Measurements from ENCODE around the gene RBP7. TPM values are rescaled to one million over a fixed set of nuclear protein-coding genes. Genes with fewer than 3 reads are reported as not detected.
A peak's percentile ranks its signal among the peaks of the same experiment; 100 is the strongest.

RBP7 gene
- total and polyA plus RNA-seq, 12 donors, result 15.5 to 106 (median 27.9) TPM

DNA sequence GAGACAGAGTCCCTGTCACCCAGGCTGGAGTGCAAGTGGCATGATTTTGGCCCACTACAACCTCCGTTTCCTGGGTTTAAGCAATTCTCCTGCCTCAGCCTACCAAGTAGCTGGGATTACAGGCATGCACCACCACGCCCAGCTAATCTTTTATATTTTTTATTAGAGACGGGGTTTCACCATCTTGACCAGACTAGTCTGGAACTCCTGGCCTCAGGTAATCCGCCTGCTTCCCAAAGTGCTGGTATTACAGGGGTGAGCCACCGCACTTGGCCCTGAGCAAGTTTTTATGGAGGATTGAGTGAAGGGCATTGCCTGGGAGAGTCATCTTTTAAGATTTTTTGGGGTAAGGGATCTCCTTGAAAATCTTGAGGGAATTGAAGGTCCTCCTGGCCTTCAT lies 64.2 kb downstream of the RBP7 start:
- intact Hi-C loops (cut with DNase I), result loop anchor here in 1 of 10 donors (10.0 kb wide), 1 partner anchor 634 kb away; no protein-coding TSS in a partner anchor
- WGBS, 2 donors, result 95% methylated on average over 5 of the region's 5 CpGs
- H3K4me3 ChIP-seq, result no peak overlapping the region
- DNase-seq (no peak), ATAC-seq (no peak)
- TF ChIP-seq, protein P1, sequence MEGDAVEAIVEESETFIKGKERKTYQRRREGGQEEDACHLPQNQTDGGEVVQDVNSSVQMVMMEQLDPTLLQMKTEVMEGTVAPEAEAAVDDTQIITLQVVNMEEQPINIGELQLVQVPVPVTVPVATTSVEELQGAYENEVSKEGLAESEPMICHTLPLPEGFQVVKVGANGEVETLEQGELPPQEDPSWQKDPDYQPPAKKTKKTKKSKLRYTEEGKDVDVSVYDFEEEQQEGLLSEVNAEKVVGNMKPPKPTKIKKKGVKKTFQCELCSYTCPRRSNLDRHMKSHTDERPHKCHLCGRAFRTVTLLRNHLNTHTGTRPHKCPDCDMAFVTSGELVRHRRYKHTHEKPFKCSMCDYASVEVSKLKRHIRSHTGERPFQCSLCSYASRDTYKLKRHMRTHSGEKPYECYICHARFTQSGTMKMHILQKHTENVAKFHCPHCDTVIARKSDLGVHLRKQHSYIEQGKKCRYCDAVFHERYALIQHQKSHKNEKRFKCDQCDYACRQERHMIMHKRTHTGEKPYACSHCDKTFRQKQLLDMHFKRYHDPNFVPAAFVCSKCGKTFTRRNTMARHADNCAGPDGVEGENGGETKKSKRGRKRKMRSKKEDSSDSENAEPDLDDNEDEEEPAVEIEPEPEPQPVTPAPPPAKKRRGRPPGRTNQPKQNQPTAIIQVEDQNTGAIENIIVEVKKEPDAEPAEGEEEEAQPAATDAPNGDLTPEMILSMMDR (IDR thresholded peaks at IDR 0.05), result no peak
- H3K27ac ChIP-seq, result no peak overlapping the region
- H3K36me3 ChIP-seq, result peaks cover 0 to 3% (median 0%) of the 10 kb centered on the region in 9 donors
- no peaks in the 10 kb centered on the region for H3K27me3 ChIP-seq
- no peaks in the 10 kb centered on the region for H3K9me3 ChIP-seq
- H3K4me1 ChIP-seq, result peaks cover 9 to 76% (median 62%) of the 10 kb centered on the region in 9 donors

DNA sequence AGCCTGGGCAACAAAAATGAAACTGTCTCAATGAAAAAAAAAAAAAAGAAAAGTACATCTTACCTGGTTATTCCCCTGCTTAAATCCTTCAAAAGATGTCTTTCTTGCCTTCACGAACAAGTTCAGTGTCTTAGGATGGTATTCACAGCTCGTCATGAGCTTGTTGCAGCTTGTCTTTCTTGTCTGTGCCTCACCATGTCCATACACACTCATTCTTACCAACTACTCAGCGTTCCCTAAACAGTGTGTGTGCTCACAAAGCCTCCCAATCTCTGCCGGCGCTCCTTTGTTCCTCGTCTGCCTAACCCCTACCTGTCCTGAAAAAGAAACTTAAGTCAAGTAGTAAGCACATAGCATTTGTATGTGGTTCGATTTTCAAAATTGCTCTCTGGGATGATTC lies 66.8 kb downstream of the RBP7 start:
- DNase-seq, result no peak
- H3K36me3 ChIP-seq, result no peaks in the 10 kb centered on the region
- no peak for ATAC-seq
- H3K4me1 ChIP-seq, result peaks cover 20 to 75% (median 61%) of the 10 kb centered on the region in 9 donors
- TF ChIP-seq, protein P1 (IDR thresholded peaks at IDR 0.05), result no peak
- intact Hi-C loops (cut with DNase I), result loop anchor here in 1 of 10 donors (10.0 kb wide), 1 partner anchor 631 kb away; no protein-coding TSS in a partner anchor
- H3K9me3 ChIP-seq, result no peaks in the 10 kb centered on the region
- peak overlapping the region in 1 of 10 donors; percentile 95 for H3K27ac ChIP-seq
- no peak overlapping the region for H3K4me3 ChIP-seq
- no peaks in the 10 kb centered on the region for H3K27me3 ChIP-seq
- 71 to 72% methylated on average over 7 of the region's 7 CpGs for WGBS, 2 donors

DNA sequence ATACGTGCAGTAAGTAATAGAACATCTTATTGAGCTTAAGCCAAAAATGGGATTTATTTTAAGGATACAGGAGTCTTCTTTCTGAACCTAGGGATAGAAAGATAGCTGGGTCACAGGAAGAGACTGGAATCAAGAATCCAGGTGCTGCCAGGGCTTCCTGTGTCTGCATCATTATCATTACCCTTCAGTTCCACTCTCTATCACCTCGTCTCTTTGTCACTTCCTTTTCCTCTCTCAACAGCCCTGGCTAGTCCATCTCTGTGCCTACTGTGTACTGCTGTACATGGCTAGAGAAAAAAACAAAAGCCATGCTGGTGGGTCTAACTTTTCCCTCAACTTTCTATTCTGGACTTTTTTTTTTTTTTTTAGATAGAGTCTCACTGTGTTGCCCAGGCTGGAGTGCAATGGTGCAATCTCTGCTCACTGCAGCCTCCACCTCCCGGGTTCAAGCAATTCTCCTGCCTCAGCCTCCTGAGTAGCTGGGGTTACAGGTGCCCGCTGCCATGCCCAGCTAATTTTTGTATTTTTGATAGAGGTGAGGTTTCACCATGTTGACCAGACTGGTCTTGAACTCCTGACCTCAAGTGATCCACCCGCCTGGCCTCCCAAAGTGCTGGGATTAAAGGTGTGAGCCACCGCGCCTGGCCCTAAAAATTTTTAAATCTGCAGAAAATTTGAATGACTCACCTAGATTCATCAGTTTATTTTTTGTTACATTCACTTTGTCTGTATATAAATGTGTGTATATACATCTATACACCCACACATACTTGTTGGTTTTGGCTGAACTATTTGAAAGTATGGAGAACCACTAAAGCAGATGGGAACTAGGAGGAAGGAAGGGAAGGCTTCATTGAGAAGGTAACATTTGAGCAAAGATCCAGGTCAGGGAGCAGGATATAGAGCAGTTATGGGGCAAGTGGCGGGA lies 67.7 kb downstream of the RBP7 start:
- H3K36me3 ChIP-seq, result no peaks in the 10 kb centered on the region
- intact Hi-C loops (cut with DNase I), result loop anchor here in 2 of 10 donors (5.0 to 10.0 kb wide), 2 partner anchors 43 to 630 kb away; no protein-coding TSS in a partner anchor
- ATAC-seq (no peak), DNase-seq (no peak)
- TF ChIP-seq, protein P1 (IDR thresholded peaks at IDR 0.05), result no peak
- H3K4me1 ChIP-seq, result peaks cover 20 to 72% (median 54%) of the 10 kb centered on the region in 9 donors
- H3K27ac ChIP-seq, result peak overlapping the region; percentile 5 to 95 (median 64)
- WGBS, 2 donors, result 79 to 80% methylated on average over 8 of the region's 8 CpGs
- no peaks in the 10 kb centered on the region for H3K9me3 ChIP-seq
- H3K27me3 ChIP-seq, result no peaks in the 10 kb centered on the region
- H3K4me3 ChIP-seq, result no peak overlapping the region

DNA sequence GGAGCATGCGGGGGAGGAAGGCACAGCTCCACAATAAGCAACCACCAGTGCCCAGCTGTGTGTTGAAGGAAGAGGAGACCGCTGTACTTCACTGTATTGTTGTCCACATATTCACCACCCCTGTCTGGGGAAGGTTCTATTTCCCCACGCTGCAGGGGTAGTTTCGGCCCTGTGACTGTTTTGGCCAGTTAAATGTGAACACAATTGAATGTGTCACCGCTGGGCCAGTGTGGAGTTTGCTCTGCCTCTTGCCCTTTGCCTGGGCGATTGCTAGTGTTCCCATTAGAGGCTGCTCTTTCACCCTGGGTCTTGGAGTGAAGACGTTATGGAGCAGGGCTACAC lies 68.3 kb downstream of the RBP7 start:
- TF ChIP-seq, protein P1 (IDR thresholded peaks at IDR 0.05), result no peak
- peak; percentile 30 to 73 (median 44) for ATAC-seq
- WGBS, 2 donors, result 40 to 52% methylated on average over 7 of the region's 7 CpGs
- intact Hi-C loops (cut with DNase I), result loop anchor here in 2 of 10 donors (5.0 to 10.0 kb wide), 2 partner anchors 42 to 629 kb away; no protein-coding TSS in a partner anchor
- Histone ChIP-seq H3K27me3 (no peaks in the 10 kb centered on the region), H3K27ac (peak overlapping the region; percentile 5 to 95 (median 64)), H3K36me3 (no peaks in the 10 kb centered on the region), H3K4me1 (peaks cover 20 to 66% (median 49%) of the 10 kb centered on the region in 9 donors), H3K4me3 (no peak overlapping the region), H3K9me3 (no peaks in the 10 kb centered on the region)
- DNase-seq, result peak in 1 of 2 donors; percentile 10

Small RNA genes within 50 kb of the gene (microRNA-seq; reads per million reads assigned to microRNA genes)
- gene MIR5697, result 0.51 to 3.0 reads per million in 2 donors

Other genes with a start within 250 kb of the RBP7 start
- 10 to 100 TPM; 41.7 to 79.8 (median 64.2) TPM for gene CLSTN1, start 173.3 kb upstream of the RBP7 start, total RNA-seq
- 10 to 100 TPM; 37.1 to 37.4 TPM for gene CLSTN1, start 173.3 kb upstream of the RBP7 start, polyA plus RNA-seq
- gene CTNNBIP1, start 87.0 kb upstream of the RBP7 start, total RNA-seq, result 10 to 100 TPM; 26.5 to 69.4 (median 37.3) TPM
- 10 to 100 TPM; 26.6 to 43.5 TPM for gene CTNNBIP1, start 87.0 kb upstream of the RBP7 start, polyA plus RNA-seq
- gene LZIC, start 53.8 kb upstream of the RBP7 start, total RNA-seq, result 10 to 100 TPM; 27.7 to 38.0 (median 34.2) TPM
- gene LZIC, start 53.8 kb upstream of the RBP7 start, polyA plus RNA-seq, result 10 to 100 TPM; 13.4 to 20.6 TPM
- gene NMNAT1, start 53.8 kb upstream of the RBP7 start, total RNA-seq, result 10 to 100 TPM; 14.2 to 23.7 (median 20.3) TPM
- 10 to 100 TPM in 1 of 2 donors, 1 to 10 TPM in 1; 9.6 to 14.3 TPM for gene NMNAT1, start 53.8 kb upstream of the RBP7 start, polyA plus RNA-seq
- 10 to 100 TPM; 59.0 to 87.3 (median 69.2) TPM for gene UBE4B, start 35.7 kb downstream of the RBP7 start, total RNA-seq
- gene UBE4B, start 35.7 kb downstream of the RBP7 start, polyA plus RNA-seq, result 10 to 100 TPM; 18.3 to 23.4 TPM
- 100 to 1,000 TPM in 2 of 10 donors, 10 to 100 TPM in 8; 64.9 to 107 (median 89.9) TPM for gene KIF1B, start 213.3 kb downstream of the RBP7 start, total RNA-seq
- 10 to 100 TPM; 21.6 to 32.3 TPM for gene KIF1B, start 213.3 kb downstream of the RBP7 start, polyA plus RNA-seq